A549 (cell line): ENCODE results near the gene CD96.

Experiments
- CHD4 ChIP-seq: fragments of 200-600 bp; sonication (generic); IDR thresholded peaks from 2 replicates; pipeline ENCODE4 v1.6.1; 2016; ENCODE audit warnings: antibody characterized with exemption, mild to moderate bottlenecking, borderline replicate concordance
- CTCF ChIP-seq: fragments of >200 bp; sonication (Bioruptor Twin); formaldehyde crosslinking; IDR thresholded peaks from 3 replicates; pipeline ENCODE4 v1.5.1; 2016
- EP300 ChIP-seq, 2 experiments: fragments of >200 bp; sonication (Bioruptor Twin); formaldehyde crosslinking; IDR thresholded peaks; 2 replicates in 1 of 2; 3 replicates in 1 of 2; pipeline ENCODE4 v1.6.1; 2016 to 2017
- KDM1A ChIP-seq: fragments of 200-600 bp; sonication (generic); IDR thresholded peaks from 2 replicates; pipeline ENCODE4 v1.6.1; 2016; ENCODE audit warnings: low read depth, mild to moderate bottlenecking
- MAX ChIP-seq: IDR thresholded peaks from 2 replicates; pipeline ENCODE4 v1.6.1; 2012
- POLR2A ChIP-seq: IDR thresholded peaks from 2 replicates; pipeline ENCODE4 v1.6.1; 2012; ENCODE audit warnings: mild to moderate bottlenecking, low read length
- RAD21 ChIP-seq, 2 experiments: fragments of >200 bp in 1 of 2; sonication (Bioruptor Twin) in 1 of 2; formaldehyde crosslinking in 1 of 2; IDR thresholded peaks in 1 of 2; conservative IDR thresholded peaks in 1 of 2; 2 replicates in 1 of 2; 3 replicates in 1 of 2; pipeline ENCODE4 v1.6.1; 2012 to 2018; ENCODE audit warnings: inconsistent platforms in 1 of 2
- REST ChIP-seq: fragments of 200-600 bp; sonication (generic); IDR thresholded peaks from 2 replicates; pipeline ENCODE4 v1.6.1; 2016; ENCODE audit warnings: antibody characterized with exemption, mild to moderate bottlenecking, moderate library complexity
- SREBF2 ChIP-seq: fragments of 450-650 bp; IDR thresholded peaks from 2 replicates; pipeline ENCODE4 v1.6.1; 2014; ENCODE audit warnings: mild to moderate bottlenecking, moderate library complexity
- USF2 ChIP-seq: fragments of 450-650 bp; IDR thresholded peaks from 2 replicates; pipeline ENCODE4 v1.6.1; 2014; ENCODE audit warnings: antibody characterized with exemption
- TF ChIP-seq, protein P1 (sequence below): fragments of >200 bp; sonication (Bioruptor Twin); formaldehyde crosslinking; IDR thresholded peaks from 3 replicates; pipeline ENCODE4 v1.6.1; 2016

DNA sequence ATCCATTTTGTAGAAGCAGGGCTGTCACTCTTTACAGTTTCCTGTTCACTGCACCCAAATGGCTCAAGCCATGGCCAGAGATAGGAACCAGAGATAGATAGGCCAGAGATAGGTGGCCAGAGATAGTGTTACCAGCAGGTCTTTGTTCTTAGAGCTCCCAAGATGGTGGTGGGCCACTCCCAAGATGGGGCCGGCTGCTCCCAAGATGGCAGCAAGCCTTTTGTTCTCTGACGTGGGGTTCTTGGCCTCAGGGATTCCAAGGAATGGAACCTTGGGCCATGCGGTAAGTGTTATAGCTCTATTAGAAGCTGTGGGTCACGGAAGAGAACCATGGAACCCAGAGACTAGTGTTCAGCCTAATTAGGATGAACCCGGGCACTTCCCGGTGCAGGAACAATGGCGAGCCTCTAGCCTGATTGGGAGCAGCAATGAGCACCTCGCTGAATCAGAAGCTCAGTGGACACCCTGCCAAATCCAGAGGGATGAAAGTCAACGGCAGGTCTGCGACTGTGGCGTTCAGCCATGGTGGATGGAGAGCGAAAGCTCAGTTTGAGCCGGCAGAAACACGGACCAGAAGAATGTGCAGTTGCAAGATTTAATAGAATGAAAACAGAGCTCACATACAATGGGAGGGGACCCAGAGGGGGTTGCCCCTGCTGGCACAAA, 45.0 kb upstream of the CD96 start:
- no peak for TF ChIP-seq EP300 (IDR thresholded peaks at IDR 0.05)
- no peak for TF ChIP-seq CTCF
- TF ChIP-seq, protein P1, sequence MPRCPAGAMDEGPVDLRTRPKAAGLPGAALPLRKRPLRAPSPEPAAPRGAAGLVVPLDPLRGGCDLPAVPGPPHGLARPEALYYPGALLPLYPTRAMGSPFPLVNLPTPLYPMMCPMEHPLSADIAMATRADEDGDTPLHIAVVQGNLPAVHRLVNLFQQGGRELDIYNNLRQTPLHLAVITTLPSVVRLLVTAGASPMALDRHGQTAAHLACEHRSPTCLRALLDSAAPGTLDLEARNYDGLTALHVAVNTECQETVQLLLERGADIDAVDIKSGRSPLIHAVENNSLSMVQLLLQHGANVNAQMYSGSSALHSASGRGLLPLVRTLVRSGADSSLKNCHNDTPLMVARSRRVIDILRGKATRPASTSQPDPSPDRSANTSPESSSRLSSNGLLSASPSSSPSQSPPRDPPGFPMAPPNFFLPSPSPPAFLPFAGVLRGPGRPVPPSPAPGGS = no peak
- no peak for TF ChIP-seq POLR2A
- TF ChIP-seq USF2 = no peak
- TF ChIP-seq CHD4 = no peak
- TF ChIP-seq RAD21 (conservative IDR thresholded peaks at IDR 0.05 in 1 of 2, IDR thresholded peaks at IDR 0.05 in 1 of 2) = no peak
- TF ChIP-seq MAX = no peak
- TF ChIP-seq SREBF2 = no peak
- no peak for TF ChIP-seq KDM1A
- no peak for TF ChIP-seq REST
